ENCODE data around the gene EFNB2.

EFNB2 gene

DNA sequence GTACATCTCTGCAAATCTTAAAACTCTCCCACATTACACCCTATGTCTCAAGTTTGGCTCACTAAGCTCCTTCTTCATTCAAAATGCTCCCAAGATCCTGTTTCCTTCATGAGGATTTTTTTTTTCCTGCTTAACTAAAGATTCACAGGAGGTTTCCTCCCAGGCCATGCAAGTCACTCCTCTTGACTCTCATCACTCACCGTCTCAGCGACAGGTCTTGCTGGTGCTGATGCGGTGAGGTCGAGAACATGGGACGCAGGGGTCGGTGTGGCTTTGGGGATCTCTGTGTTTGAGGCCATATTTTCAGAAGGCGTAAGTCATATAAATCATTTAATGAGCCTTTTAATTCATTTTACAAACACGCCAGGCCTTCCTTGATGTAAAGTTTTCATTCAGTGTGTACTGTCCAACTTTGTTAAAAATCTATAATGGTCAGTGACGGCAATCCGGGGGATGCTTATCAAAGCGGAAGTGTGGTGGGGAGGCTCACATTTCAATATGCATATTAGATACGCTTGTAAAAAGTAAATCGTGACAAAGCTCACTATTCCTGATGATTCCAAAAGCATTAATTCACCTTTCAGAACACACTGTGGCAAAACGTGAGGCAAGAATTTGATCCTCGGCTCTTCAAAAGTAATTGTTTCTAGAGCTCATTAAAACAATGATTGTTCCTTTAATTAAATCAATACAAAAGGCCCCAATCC is 20.4 kb downstream of the EFNB2 start:
- H3K27ac ChIP-seq (ENCODE audit: low read depth, low read length) = no peak overlapping the region
- no peak overlapping the region for H3K4me2 ChIP-seq (ENCODE audit: low read length)
- no peaks in the 10 kb centered on the region for H3K4me1 ChIP-seq (ENCODE audit: control insufficient read depth, low read length)
- H3K9me3 ChIP-seq (ENCODE audit: control insufficient read depth, insufficient read depth, low read length) = no peaks in the 10 kb centered on the region
- TF ChIP-seq EZH2phosphoT487 (IDR thresholded peaks at IDR 0.05; ENCODE audit: borderline replicate concordance, low read length) = no peak
- TF ChIP-seq, protein P1, sequence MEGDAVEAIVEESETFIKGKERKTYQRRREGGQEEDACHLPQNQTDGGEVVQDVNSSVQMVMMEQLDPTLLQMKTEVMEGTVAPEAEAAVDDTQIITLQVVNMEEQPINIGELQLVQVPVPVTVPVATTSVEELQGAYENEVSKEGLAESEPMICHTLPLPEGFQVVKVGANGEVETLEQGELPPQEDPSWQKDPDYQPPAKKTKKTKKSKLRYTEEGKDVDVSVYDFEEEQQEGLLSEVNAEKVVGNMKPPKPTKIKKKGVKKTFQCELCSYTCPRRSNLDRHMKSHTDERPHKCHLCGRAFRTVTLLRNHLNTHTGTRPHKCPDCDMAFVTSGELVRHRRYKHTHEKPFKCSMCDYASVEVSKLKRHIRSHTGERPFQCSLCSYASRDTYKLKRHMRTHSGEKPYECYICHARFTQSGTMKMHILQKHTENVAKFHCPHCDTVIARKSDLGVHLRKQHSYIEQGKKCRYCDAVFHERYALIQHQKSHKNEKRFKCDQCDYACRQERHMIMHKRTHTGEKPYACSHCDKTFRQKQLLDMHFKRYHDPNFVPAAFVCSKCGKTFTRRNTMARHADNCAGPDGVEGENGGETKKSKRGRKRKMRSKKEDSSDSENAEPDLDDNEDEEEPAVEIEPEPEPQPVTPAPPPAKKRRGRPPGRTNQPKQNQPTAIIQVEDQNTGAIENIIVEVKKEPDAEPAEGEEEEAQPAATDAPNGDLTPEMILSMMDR (IDR thresholded peaks at IDR 0.05; ENCODE audit: low read depth, low read length, poor library complexity, severe bottlenecking) = no peak
- H3F3A ChIP-seq (ENCODE audit: control insufficient read depth, insufficient read depth) = no peaks in the 10 kb centered on the region
- H3K79me2 ChIP-seq (ENCODE audit: control insufficient read depth, low read length) = no peaks in the 10 kb centered on the region
- H3K36me3 ChIP-seq (ENCODE audit: control insufficient read depth, low read length) = no peaks in the 10 kb centered on the region
- H3K9me2 ChIP-seq (replicated peaks; ENCODE audit: control insufficient read depth, low read length) = no peaks in the 10 kb centered on the region
- no peak overlapping the region for H3K4me3 ChIP-seq (ENCODE audit: low read length)
- no peaks in the 10 kb centered on the region for H4K20me1 ChIP-seq (ENCODE audit: control insufficient read depth, insufficient read depth, low read depth, low read length)
- H3K27me3 ChIP-seq (ENCODE audit: control insufficient read depth, low read length) = no peaks in the 10 kb centered on the region

- Histone ChIP-seq H3K79me2 (ENCODE audit: control insufficient read depth, low read length) (no peaks in the 10 kb centered on the region), H3K36me3 (ENCODE audit: control insufficient read depth, low read length) (no peaks in the 10 kb centered on the region), H3K4me1 (ENCODE audit: control insufficient read depth, low read length) (peaks cover 17% of the 10 kb centered on the region), H3K27ac (ENCODE audit: low read depth, low read length) (no peak overlapping the region), H3K4me2 (ENCODE audit: low read length) (no peak overlapping the region), H3K9me2 (replicated peaks; ENCODE audit: control insufficient read depth, low read length) (no peaks in the 10 kb centered on the region), H4K20me1 (ENCODE audit: control insufficient read depth, insufficient read depth, low read depth, low read length) (no peaks in the 10 kb centered on the region), H3K27me3 (ENCODE audit: control insufficient read depth, low read length) (no peaks in the 10 kb centered on the region), H3K4me3 (ENCODE audit: low read length) (no peak overlapping the region), H3K9me3 (ENCODE audit: control insufficient read depth, insufficient read depth, low read length) (no peaks in the 10 kb centered on the region), H3F3A (ENCODE audit: control insufficient read depth, insufficient read depth) (no peaks in the 10 kb centered on the region)
- no peak for TF ChIP-seq EZH2phosphoT487 (IDR thresholded peaks at IDR 0.05; ENCODE audit: borderline replicate concordance, low read length)
- TF ChIP-seq, protein P1 (IDR thresholded peaks at IDR 0.05; ENCODE audit: low read depth, low read length, poor library complexity, severe bottlenecking) = no peak
Observed at GRCh38 chr13:106513025-106513983, 22.2 kb downstream of the EFNB2 start.

DNA sequence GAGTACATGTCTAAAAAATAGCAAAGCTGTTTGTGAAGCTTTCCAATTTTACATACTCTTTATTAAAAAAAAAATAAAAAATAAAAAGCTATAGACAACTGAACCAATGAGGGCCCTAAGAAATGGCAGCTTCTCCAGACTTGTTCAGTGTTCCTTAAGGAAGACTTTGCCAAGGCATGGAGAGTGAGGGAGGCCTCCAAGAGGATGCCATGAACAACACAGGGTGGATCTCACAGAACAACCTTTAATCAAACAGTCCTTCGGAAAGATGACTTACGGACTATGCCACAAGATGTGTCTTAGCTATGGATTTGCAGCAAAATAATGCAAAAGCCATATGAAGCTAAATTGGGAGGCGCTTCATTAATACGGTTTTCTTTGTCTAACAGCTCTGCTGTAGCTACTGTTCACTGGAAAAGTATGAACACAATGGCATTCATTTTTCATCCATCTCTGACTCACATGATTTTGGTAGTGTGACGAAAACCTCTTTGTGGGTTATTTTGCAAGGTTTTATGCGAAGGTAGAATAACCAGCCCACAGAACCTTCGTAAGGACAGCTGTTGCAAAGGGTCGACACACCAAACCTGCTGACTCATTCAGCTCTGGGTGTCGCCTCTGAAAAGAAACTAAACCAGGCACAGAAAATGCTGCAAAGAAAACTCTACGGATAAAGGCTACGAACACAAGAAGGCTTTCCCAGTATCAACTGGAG is 27.7 kb downstream of the EFNB2 start:
- Histone ChIP-seq H3K79me2 (ENCODE audit: control insufficient read depth, low read length) (no peaks in the 10 kb centered on the region), H3K9me3 (ENCODE audit: control insufficient read depth, insufficient read depth, low read length) (no peaks in the 10 kb centered on the region), H4K20me1 (ENCODE audit: control insufficient read depth, insufficient read depth, low read depth, low read length) (no peaks in the 10 kb centered on the region), H3K27ac (ENCODE audit: low read depth, low read length) (no peak overlapping the region), H3K9me2 (replicated peaks; ENCODE audit: control insufficient read depth, low read length) (no peaks in the 10 kb centered on the region), H3K36me3 (ENCODE audit: control insufficient read depth, low read length) (no peaks in the 10 kb centered on the region), H3K4me1 (ENCODE audit: control insufficient read depth, low read length) (peaks cover 24% of the 10 kb centered on the region), H3K4me3 (ENCODE audit: low read length) (no peak overlapping the region), H3K4me2 (ENCODE audit: low read length) (no peak overlapping the region), H3K27me3 (ENCODE audit: control insufficient read depth, low read length) (no peaks in the 10 kb centered on the region), H3F3A (ENCODE audit: control insufficient read depth, insufficient read depth) (0 out of 2 replicates have a peak, but pooled peaks cover 3% of the 10 kb centered on the region)
- TF ChIP-seq EZH2phosphoT487 (IDR thresholded peaks at IDR 0.05; ENCODE audit: borderline replicate concordance, low read length) = no peak
